ENCODE results near the gene NCBP2L.

Gene NCBP2L

DNA sequence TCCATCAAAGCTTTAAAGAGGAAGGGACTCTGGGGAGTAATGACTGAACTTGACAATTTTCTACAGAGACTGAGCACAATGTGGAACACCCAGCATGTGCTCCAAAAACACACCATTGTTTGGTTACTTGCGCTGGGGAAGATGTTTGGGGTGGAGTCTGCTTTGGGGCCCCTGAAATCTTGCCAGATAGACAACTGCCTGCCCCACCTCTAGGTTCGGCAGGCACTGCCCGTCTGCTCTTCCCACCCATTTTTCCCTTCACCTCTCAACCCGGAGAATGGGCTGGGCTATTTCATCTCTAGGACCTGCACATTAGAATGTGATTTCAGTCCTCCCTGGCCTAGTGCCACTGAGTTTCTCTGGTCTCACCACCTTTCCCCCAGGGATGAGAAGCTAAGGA, 43.8 kb upstream of the NCBP2L start:
- TF ChIP-seq, protein P1, sequence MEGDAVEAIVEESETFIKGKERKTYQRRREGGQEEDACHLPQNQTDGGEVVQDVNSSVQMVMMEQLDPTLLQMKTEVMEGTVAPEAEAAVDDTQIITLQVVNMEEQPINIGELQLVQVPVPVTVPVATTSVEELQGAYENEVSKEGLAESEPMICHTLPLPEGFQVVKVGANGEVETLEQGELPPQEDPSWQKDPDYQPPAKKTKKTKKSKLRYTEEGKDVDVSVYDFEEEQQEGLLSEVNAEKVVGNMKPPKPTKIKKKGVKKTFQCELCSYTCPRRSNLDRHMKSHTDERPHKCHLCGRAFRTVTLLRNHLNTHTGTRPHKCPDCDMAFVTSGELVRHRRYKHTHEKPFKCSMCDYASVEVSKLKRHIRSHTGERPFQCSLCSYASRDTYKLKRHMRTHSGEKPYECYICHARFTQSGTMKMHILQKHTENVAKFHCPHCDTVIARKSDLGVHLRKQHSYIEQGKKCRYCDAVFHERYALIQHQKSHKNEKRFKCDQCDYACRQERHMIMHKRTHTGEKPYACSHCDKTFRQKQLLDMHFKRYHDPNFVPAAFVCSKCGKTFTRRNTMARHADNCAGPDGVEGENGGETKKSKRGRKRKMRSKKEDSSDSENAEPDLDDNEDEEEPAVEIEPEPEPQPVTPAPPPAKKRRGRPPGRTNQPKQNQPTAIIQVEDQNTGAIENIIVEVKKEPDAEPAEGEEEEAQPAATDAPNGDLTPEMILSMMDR (IDR thresholded peaks at IDR 0.05; ENCODE audit: low read depth, low read length), result no peak
- DNase-seq (ENCODE audit: extremely low read depth, low read depth), result no peak

DNA sequence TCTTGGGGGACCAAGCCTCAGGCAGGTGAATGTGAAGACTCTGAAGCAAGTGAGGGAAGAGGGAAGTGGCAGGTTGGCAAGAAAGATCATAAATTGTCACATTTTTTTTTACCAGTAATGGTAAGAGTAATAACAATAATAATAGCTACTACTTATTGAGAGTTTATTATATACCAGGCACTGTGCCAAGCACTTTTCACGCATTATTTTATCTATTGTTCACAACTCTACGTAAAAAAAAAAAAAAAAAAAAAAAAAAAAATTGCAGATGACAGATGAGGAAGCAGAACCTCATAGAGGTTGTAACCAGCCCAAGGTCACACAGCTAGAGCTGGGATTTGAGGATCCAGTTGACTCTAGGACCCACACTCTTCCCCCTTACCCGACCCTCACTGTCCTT, 42.9 kb upstream of the NCBP2L start:
- DNase-seq (ENCODE audit: extremely low read depth, low read depth), result no peak
- TF ChIP-seq, protein P1 (IDR thresholded peaks at IDR 0.05; ENCODE audit: low read depth, low read length), result no peak

DNA sequence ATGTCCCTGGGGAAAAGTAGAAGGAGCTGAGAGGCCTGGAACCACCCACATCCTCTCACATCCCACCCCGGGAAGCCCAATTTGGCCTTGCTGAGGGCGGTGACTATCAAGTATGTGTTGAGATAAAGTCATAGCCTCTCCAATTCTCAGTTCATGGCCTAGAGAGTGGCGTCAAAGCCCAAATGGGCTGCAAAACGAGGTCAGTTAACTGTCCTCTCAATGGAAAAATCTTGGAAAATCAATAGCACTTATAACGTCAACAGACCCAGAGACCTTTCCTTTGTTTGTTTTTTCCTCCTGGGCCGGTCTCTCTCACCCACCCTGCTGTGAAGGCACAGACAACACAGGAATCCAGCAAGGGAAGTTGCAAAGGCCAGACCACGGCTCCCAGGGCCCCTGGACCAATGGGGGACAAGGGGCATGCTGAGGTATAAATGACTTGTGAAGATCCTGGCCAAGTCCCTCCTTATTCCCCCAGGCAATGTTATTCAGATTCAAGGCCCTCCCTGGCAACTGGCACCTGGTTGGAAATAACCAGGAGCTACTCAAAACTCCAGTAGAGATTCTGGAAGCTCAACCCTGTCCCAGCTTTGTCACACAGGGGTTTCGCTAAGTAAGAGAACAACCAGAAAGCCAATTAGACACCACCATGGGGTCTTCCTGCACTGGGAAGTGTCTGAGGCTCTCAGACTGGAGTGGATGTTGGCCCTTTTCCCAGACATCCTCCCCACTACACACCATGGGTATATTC, 40.6 kb upstream of the NCBP2L start:
- no peak for DNase-seq (ENCODE audit: extremely low read depth, low read depth)
- TF ChIP-seq, protein P1 (IDR thresholded peaks at IDR 0.05; ENCODE audit: low read depth, low read length), result no peak

DNA sequence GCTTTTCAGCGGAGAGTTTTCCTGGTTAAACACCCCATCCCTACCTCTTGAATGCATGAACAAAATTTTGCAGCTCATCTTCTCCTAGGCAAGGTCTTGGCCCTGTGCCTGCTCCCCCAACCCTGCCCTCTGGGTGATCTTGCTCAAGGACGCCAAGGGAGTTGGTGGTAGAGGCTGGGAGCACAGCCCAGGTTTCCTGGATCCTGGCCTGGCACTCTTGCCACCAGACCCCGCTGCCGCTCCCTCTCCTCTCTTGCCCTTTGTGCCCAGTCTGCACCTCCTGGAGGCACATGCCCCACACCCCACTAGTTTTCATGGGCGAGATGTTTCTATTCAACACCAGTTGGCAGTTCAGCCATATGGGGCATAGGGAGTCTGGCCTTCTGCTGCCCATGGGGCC, 39.3 kb upstream of the NCBP2L start:
- DNase-seq (ENCODE audit: extremely low read depth, low read depth), result no peak
- TF ChIP-seq, protein P1 (IDR thresholded peaks at IDR 0.05; ENCODE audit: low read depth, low read length), result no peak

DNA sequence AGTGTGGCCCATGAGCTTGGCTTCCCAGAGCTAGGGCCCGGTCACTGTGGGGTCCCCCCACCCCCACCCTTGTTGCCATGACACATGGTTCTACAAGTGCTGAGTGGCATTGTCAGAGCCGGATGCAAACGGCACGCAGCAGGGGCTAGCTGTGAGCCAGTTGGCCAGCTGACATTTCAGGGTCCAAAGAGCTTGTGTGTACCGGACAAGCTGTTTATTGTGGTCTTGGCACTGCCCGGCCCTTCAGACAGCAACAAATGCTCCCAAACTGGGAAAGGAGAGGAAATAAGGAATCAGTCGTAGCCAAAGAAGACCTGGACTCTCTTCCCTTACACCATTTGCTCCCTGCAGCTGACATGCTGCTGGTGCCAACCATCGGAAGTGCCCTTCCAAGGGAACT, 38.8 kb upstream of the NCBP2L start:
- TF ChIP-seq, protein P1 (IDR thresholded peaks at IDR 0.05; ENCODE audit: low read depth, low read length), result no peak

DNA sequence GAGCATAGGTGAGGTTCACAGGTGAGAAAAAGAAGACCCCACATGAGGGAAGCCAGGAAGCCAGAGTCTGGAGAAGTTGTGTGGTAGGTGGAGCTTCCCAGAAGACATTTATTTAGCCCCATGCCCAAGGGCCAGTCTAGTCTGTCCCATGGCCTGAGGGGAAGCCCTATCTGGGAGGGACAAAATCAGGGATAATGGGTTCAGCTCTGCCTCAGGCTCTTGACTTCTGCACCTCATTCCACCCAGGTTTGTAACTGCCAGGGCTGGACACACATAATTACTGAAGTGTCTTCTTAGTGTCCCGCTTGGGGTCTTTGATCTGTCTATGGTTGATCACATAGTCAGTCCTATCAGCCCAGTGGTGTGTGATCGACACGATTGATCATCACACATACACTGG, 38.0 kb upstream of the NCBP2L start:
- no peak for DNase-seq (ENCODE audit: extremely low read depth, low read depth)
- TF ChIP-seq, protein P1 (IDR thresholded peaks at IDR 0.05; ENCODE audit: low read depth, low read length), result no peak

More for the DNA sequence above, 38.8 kb upstream of the NCBP2L start:
- no peak for DNase-seq (ENCODE audit: extremely low read depth, low read depth)

DNA sequence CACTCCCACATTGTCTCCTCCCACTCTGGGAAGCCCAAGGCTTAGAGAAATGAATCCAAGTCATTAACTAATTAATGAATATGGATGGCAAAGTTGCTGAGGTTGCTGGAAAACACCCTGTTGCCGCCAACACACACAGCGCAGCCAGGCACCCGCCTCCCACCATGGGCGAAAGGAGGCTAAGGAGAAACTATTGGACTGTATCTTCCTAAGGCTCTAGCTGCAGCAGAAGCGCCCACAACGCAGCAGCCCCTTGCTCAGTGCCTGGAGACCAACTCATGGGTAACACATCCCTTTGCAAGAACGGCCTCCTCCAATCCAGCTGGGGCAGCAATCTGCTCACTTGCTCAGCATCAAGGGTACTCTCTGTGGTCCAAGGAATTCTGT, 36.1 kb upstream of the NCBP2L start:
- DNase-seq (ENCODE audit: extremely low read depth, low read depth), result no peak
- TF ChIP-seq, protein P1 (IDR thresholded peaks at IDR 0.05; ENCODE audit: low read depth, low read length), result no peak

Data from AG09319 (cell line).